Panc1 (cell line): Measurements from ENCODE around the gene MTHFD2L. TPM values are rescaled to one million over a fixed set of nuclear protein-coding genes. Genes with fewer than 3 reads are reported as not detected.

ENCODE experiments used
- ATAC-seq: fragments of 200-7000 bp; cut with Tn5 transposase; 2 replicates; pipeline ENCODE4 v1.9.1; 2020; ENCODE audit warnings: mild to moderate bottlenecking, moderate library complexity
- BruUV-seq: library from RNA; stranded (reverse); fragments of 400-500 nt; replicated peaks from 2 replicates; lab custom pipeline; 2021; lab: Mats Ljungman, UMichigan
- CTCF ChIA-PET: fragments of 300-600 bp; sonication (Branson Sonifier 250); formaldehyde crosslinking; loops from one replicate; lab custom pipeline; 2022; ENCODE audit warnings: antibody characterized with exemption; lab: Charles Lee
- POLR2A ChIA-PET: fragments of 300-600 bp; sonication (Branson Sonifier 250); formaldehyde crosslinking; loops from one replicate; lab custom pipeline; 2022; ENCODE audit warnings: antibody characterized with exemption; lab: Charles Lee
- DNase-seq: peaks from one replicate; pipeline ENCODE4 v3.0.0-alpha.2; 2010; ENCODE audit warnings: low read depth, low spot score
- H3K27ac ChIP-seq: 2 replicates; pipeline ENCODE4 v1.5.1; 2011; ENCODE audit warnings: mild to moderate bottlenecking, low read length, inconsistent platforms
- H3K27me3 ChIP-seq: fragments of 200-500 bp; sonication (Bioruptor generic); 2 replicates; pipeline ENCODE4 v1.6.0; 2014; ENCODE audit warnings: low read length, inconsistent platforms; ENCODE audit not compliant: control insufficient read depth, insufficient read depth
- H3K36me3 ChIP-seq: fragments of 200-500 bp; sonication (Bioruptor generic); 2 replicates; pipeline ENCODE4 v1.5.1; 2014; ENCODE audit warnings: inconsistent platforms, mild to moderate bottlenecking, low read length, moderate library complexity; ENCODE audit not compliant: control insufficient read depth, insufficient read depth
- H3K4me1 ChIP-seq: 2 replicates; pipeline ENCODE4 v1.5.1; 2011; ENCODE audit warnings: inconsistent platforms, mild to moderate bottlenecking, low read length, moderate library complexity; ENCODE audit not compliant: control insufficient read depth, insufficient read depth
- H3K4me3 ChIP-seq, 2 experiments: 2 replicates each; pipeline ENCODE4 v1.5.1; 2011 to 2012; ENCODE audit warnings: low read depth in 2 of 2, low read length in 2 of 2, mild to moderate bottlenecking in 2 of 2, inconsistent platforms in 1 of 2, moderate library complexity in 1 of 2
- H3K9me3 ChIP-seq: fragments of 200-500 bp; sonication (Bioruptor generic); 2 replicates; pipeline ENCODE4 v1.5.1; 2014; ENCODE audit warnings: low read depth, mild to moderate bottlenecking, inconsistent platforms, low read length, moderate library complexity; ENCODE audit not compliant: control insufficient read depth, insufficient read depth
- POLR2AphosphoS5 ChIP-seq: IDR thresholded peaks from 2 replicates; pipeline ENCODE4 v1.6.1; 2012; ENCODE audit warnings: mild to moderate bottlenecking, low read depth, low read length, moderate library complexity
- SIN3A ChIP-seq: IDR thresholded peaks from 2 replicates; pipeline ENCODE4 v1.6.1; 2012; ENCODE audit warnings: low read depth, mild to moderate bottlenecking, low read length, moderate library complexity, borderline replicate concordance; ENCODE audit not compliant: insufficient read depth
- TCF7L2 ChIP-seq: IDR thresholded peaks from 2 replicates; pipeline ENCODE4 v1.6.1; 2011; ENCODE audit warnings: mild to moderate bottlenecking, low read depth, low read length, inconsistent platforms
- in situ Hi-C: cut with HindIII; loops from 2 replicates; pipeline ENCODE4 v1.10.0; 2016; ENCODE audit warnings: low sequenced_read_pairs, low pct_unique_long_range_greater_than_20kb
- intact Hi-C: fragments of 100-400 bp; cut with micrococcal nuclease; formaldehyde crosslinking; loops from one replicate; pipeline ENCODE4 v1.10.0; 2022; ENCODE audit not compliant: unreplicated experiment
- total RNA-seq: library from RNA; stranded (reverse); gene quantifications from one replicate; pipeline ENCODE4 v1.2.1, GENCODE V29; 2021; ENCODE audit not compliant: unreplicated experiment
- TF ChIP-seq, protein P1 (sequence below): fragments of 450-650 bp; IDR thresholded peaks from 2 replicates; pipeline ENCODE4 v1.5.1; 2017; ENCODE audit warnings: mild to moderate bottlenecking
- TF ChIP-seq, protein P2 (sequence below), 2 experiments: IDR thresholded peaks; 2 replicates each; pipeline ENCODE4 v1.6.1; 2011 to 2012; ENCODE audit warnings: low read depth in 2 of 2, control low read depth in 1 of 2, low read length in 1 of 2, mild to moderate bottlenecking in 1 of 2, moderate library complexity in 1 of 2; ENCODE audit not compliant: insufficient read depth in 1 of 2

Gene MTHFD2L
- total RNA-seq, 1 experiment from 2014 or later, result 6.6 TPM

DNA sequence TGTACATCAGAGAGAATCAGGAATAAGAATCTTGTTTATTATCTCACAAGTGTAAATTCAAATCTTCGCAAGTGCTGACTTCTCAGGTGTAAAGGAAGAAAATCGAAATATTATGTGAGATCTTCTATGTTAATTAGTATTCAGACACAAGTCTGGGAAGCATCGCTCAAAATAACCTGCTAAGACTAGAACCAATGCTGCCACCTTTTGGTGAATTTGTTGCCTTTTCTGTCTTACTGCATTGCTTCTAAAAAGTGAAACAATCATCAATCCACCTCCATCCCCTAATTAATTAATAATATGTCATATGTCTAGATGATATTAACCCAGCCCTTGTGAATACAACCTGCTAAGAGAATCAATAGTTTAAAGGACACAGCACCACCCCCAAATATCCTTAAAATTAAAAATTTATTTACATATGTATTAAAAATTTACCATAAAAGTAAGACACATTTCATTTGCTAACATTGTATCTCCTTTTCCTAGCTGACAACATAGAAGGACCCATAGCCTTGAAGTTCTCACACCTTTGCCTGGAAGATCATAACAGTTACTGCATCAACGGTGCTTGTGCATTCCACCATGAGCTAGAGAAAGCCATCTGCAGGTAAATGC lies 153.9 kb downstream of the MTHFD2L start:
- H3K9me3 ChIP-seq, result no peaks in the 10 kb centered on the region
- in situ Hi-C loops, result no loop called here
- no TSS peak for BruUV-seq
- no peaks in the 10 kb centered on the region for H3K36me3 ChIP-seq
- TF ChIP-seq, protein P1, sequence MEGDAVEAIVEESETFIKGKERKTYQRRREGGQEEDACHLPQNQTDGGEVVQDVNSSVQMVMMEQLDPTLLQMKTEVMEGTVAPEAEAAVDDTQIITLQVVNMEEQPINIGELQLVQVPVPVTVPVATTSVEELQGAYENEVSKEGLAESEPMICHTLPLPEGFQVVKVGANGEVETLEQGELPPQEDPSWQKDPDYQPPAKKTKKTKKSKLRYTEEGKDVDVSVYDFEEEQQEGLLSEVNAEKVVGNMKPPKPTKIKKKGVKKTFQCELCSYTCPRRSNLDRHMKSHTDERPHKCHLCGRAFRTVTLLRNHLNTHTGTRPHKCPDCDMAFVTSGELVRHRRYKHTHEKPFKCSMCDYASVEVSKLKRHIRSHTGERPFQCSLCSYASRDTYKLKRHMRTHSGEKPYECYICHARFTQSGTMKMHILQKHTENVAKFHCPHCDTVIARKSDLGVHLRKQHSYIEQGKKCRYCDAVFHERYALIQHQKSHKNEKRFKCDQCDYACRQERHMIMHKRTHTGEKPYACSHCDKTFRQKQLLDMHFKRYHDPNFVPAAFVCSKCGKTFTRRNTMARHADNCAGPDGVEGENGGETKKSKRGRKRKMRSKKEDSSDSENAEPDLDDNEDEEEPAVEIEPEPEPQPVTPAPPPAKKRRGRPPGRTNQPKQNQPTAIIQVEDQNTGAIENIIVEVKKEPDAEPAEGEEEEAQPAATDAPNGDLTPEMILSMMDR, result peak; percentile 58; the same call in 1 of the 2 replicates
- TF ChIP-seq, protein P2, sequence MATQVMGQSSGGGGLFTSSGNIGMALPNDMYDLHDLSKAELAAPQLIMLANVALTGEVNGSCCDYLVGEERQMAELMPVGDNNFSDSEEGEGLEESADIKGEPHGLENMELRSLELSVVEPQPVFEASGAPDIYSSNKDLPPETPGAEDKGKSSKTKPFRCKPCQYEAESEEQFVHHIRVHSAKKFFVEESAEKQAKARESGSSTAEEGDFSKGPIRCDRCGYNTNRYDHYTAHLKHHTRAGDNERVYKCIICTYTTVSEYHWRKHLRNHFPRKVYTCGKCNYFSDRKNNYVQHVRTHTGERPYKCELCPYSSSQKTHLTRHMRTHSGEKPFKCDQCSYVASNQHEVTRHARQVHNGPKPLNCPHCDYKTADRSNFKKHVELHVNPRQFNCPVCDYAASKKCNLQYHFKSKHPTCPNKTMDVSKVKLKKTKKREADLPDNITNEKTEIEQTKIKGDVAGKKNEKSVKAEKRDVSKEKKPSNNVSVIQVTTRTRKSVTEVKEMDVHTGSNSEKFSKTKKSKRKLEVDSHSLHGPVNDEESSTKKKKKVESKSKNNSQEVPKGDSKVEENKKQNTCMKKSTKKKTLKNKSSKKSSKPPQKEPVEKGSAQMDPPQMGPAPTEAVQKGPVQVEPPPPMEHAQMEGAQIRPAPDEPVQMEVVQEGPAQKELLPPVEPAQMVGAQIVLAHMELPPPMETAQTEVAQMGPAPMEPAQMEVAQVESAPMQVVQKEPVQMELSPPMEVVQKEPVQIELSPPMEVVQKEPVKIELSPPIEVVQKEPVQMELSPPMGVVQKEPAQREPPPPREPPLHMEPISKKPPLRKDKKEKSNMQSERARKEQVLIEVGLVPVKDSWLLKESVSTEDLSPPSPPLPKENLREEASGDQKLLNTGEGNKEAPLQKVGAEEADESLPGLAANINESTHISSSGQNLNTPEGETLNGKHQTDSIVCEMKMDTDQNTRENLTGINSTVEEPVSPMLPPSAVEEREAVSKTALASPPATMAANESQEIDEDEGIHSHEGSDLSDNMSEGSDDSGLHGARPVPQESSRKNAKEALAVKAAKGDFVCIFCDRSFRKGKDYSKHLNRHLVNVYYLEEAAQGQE (IDR thresholded peaks at IDR 0.05; ENCODE audit: insufficient read depth in 1 of 2, low read depth in 2 of 2, low read length in 1 of 2), result no peak
- POLR2A ChIA-PET, result no interaction called here
- no peaks in the 10 kb centered on the region for H3K27me3 ChIP-seq
- no peaks in the 10 kb centered on the region for H3K4me1 ChIP-seq
- DNase-seq (peak; percentile 27), ATAC-seq (no peak)
- CTCF ChIA-PET, result no interaction called here
- intact Hi-C loops, result loop anchor here (2.0 kb wide), 2 partner anchors 83 to 119 kb away; no protein-coding TSS in a partner anchor
- no peak overlapping the region for H3K27ac ChIP-seq
- no peak overlapping the region for H3K4me3 ChIP-seq

DNA sequence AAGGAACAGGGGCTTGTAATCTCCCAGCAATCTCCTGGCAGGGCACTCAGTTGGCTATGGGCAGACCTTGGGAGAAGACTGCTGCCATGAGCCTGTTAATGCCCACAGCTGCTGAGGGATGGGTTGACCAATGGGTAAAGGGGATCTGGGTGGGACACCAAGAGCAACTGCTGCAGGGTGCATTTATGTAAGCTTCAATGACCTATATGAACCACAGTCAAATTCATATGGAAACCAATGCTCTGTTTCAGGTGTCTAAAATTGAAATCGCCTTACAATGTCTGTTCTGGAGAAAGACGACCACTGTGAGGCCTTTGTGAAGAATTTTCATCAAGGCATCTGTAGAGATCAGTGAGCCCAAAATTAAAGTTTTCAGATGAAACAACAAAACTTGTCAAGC lies 156.4 kb downstream of the MTHFD2L start:
- no peak overlapping the region for H3K4me3 ChIP-seq
- in situ Hi-C loops, result no loop called here
- ATAC-seq (no peak), DNase-seq (no peak)
- TF ChIP-seq POLR2AphosphoS5, result no peak
- TF ChIP-seq SIN3A, result no peak
- TF ChIP-seq, protein P2 (IDR thresholded peaks at IDR 0.05; ENCODE audit: insufficient read depth in 1 of 2, low read depth in 2 of 2, low read length in 1 of 2), result no peak
- TF ChIP-seq TCF7L2, result no peak
- TF ChIP-seq, protein P1, result no peak
- POLR2A ChIA-PET, result interaction anchor here (0.6 kb wide), 1 partner anchor 8 kb away, joined by 3 read pairs; no protein-coding TSS in a partner anchor
- H3K9me3 ChIP-seq, result no peaks in the 10 kb centered on the region
- H3K36me3 ChIP-seq, result no peaks in the 10 kb centered on the region
- BruUV-seq, result no TSS peak
- H3K4me1 ChIP-seq, result no peaks in the 10 kb centered on the region
- no peak overlapping the region for H3K27ac ChIP-seq
- CTCF ChIA-PET, result no interaction called here
- H3K27me3 ChIP-seq, result no peaks in the 10 kb centered on the region
- intact Hi-C loops, result no loop called here
